Activated naive CD4-positive, alpha-beta T cell treated with anti-CD3 and anti-CD28 coated beads, Interleukin-2, amount 10 ng/mL, durations not matched to agents 5 hours and 36 hours (primary cell): ENCODE measurements around the gene MICAL2. TPM values are rescaled to one million over a fixed set of nuclear protein-coding genes. Genes with fewer than 3 reads are reported as not detected.

Experiments used
- microRNA-seq: library from miRNA; unstranded; fragments of <30 nt; microRNA quantifications from one replicate; pipeline ENCODE4 v1.2.0, GENCODE V29; 2022; ENCODE audit warnings: borderline microRNAs expressed, borderline replicate concordance
- total RNA-seq, 2 experiments: library from RNA; stranded (reverse); gene quantifications; one replicate each; pipeline ENCODE4 v1.2.3, GENCODE V29; 2021

MICAL2 gene, protein sequence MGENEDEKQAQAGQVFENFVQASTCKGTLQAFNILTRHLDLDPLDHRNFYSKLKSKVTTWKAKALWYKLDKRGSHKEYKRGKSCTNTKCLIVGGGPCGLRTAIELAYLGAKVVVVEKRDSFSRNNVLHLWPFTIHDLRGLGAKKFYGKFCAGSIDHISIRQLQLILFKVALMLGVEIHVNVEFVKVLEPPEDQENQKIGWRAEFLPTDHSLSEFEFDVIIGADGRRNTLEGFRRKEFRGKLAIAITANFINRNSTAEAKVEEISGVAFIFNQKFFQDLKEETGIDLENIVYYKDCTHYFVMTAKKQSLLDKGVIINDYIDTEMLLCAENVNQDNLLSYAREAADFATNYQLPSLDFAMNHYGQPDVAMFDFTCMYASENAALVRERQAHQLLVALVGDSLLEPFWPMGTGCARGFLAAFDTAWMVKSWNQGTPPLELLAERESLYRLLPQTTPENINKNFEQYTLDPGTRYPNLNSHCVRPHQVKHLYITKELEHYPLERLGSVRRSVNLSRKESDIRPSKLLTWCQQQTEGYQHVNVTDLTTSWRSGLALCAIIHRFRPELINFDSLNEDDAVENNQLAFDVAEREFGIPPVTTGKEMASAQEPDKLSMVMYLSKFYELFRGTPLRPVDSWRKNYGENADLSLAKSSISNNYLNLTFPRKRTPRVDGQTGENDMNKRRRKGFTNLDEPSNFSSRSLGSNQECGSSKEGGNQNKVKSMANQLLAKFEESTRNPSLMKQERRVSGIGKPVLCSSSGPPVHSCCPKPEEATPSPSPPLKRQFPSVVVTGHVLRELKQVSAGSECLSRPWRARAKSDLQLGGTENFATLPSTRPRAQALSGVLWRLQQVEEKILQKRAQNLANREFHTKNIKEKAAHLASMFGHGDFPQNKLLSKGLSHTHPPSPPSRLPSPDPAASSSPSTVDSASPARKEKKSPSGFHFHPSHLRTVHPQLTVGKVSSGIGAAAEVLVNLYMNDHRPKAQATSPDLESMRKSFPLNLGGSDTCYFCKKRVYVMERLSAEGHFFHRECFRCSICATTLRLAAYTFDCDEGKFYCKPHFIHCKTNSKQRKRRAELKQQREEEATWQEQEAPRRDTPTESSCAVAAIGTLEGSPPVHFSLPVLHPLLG
- total RNA-seq = 10 to 100 TPM; 24.3 to 27.0 TPM

DNA sequence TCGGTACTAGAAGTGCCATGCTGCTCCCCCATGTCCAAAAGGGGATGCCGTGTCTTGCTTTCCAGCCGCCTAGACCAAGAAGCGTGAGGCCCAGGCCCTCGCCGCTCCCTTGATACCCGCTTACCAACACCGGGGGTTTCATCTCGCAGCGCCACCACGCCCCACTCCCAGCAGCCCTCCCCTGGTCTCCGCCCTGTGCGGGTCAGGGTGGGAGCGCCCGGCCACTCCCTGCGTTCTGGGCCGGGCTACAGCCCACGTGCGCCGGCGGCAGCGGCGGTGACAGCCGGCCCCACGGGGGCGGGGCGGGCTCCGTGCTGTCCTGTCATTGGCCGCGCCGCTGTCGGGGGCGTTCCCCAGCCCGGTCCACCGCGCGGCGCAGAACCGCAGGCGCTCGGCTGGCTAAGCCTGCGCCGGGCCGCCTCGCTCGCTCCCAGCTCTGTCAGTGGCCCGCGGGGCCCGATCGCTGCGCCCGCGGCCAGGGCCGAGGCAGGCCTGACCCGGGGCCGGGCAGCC lies at the start of gene MICAL2:
TSS of gene MICAL2 (plus strand) at position 390 of the 513 bp plus-strand sequence. CDS start 51,566 bp downstream, outside the sequence.

Small RNA genes lying within 50 kb of the gene (microRNA-seq; reads per million reads assigned to microRNA genes)
- gene MIR6124 = not detected

Other genes starting within 250 kb of the MICAL2 start
- not detected for gene DKK3, start 102.0 kb upstream of the MICAL2 start, total RNA-seq